AG10803 (cell line): ENCODE results near the gene GMDS.
A peak's percentile ranks its signal among the peaks of the same experiment; 100 is the strongest.

ENCODE experiments used
- DNase-seq: peaks from one replicate; pipeline ENCODE4 v3.0.0; 2010; ENCODE audit warnings: low read depth
- H3K4me3 ChIP-seq: 2 replicates; pipeline ENCODE4 v1.5.1; 2011; ENCODE audit warnings: mild to moderate bottlenecking, low read length, control low read depth
- CTCF ChIP-seq: conservative IDR thresholded peaks from 2 replicates; pipeline ENCODE4 v1.5.1; 2011; ENCODE audit warnings: mild to moderate bottlenecking, low read length, control low read depth, inconsistent platforms

The GMDS gene

GRCh38 chr6:1960486-1961142 lies 284.8 kb downstream of the GMDS start:
- no peak overlapping the region for H3K4me3 ChIP-seq
- TF ChIP-seq CTCF, result no peak
- no peak for DNase-seq

- H3K4me3 ChIP-seq, result no peak overlapping the region
- no peak for TF ChIP-seq CTCF
- DNase-seq, result no peak
Measured at GRCh38 chr6:1958257-1958656, 287.1 kb downstream of the GMDS start.

GRCh38 chr6:1957746-1958145 lies 287.7 kb downstream of the GMDS start:
- no peak for TF ChIP-seq CTCF
- no peak for DNase-seq
- no peak overlapping the region for H3K4me3 ChIP-seq

GRCh38 chr6:1952740-1953360 lies 292.6 kb downstream of the GMDS start:
- DNase-seq, result peak; percentile 73
- no peak for TF ChIP-seq CTCF
- H3K4me3 ChIP-seq, result no peak overlapping the region

- H3K4me3 ChIP-seq, result no peak overlapping the region
- DNase-seq, result no peak
- no peak for TF ChIP-seq CTCF
Measured at GRCh38 chr6:1950631-1951030, 294.8 kb downstream of the GMDS start.

GRCh38 chr6:1949538-1949937 lies 295.9 kb downstream of the GMDS start:
- DNase-seq, result peak; percentile 26
- no peak for TF ChIP-seq CTCF
- H3K4me3 ChIP-seq, result no peak overlapping the region

GRCh38 chr6:1947922-1948321 lies 297.5 kb downstream of the GMDS start:
- TF ChIP-seq CTCF, result no peak
- no peak overlapping the region for H3K4me3 ChIP-seq

More at GRCh38 chr6:1947922-1948321, 297.5 kb downstream of the GMDS start:
- no peak for DNase-seq
